Measurements from ENCODE around the gene MEGF6.

GRCh38 chr1:3504151-3504821 is 107.0 kb downstream of the MEGF6 start:
- TF ChIP-seq POLR2A (IDR thresholded peaks at IDR 0.05): no peak
- TF ChIP-seq, protein P1, sequence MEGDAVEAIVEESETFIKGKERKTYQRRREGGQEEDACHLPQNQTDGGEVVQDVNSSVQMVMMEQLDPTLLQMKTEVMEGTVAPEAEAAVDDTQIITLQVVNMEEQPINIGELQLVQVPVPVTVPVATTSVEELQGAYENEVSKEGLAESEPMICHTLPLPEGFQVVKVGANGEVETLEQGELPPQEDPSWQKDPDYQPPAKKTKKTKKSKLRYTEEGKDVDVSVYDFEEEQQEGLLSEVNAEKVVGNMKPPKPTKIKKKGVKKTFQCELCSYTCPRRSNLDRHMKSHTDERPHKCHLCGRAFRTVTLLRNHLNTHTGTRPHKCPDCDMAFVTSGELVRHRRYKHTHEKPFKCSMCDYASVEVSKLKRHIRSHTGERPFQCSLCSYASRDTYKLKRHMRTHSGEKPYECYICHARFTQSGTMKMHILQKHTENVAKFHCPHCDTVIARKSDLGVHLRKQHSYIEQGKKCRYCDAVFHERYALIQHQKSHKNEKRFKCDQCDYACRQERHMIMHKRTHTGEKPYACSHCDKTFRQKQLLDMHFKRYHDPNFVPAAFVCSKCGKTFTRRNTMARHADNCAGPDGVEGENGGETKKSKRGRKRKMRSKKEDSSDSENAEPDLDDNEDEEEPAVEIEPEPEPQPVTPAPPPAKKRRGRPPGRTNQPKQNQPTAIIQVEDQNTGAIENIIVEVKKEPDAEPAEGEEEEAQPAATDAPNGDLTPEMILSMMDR (IDR thresholded peaks at IDR 0.05): no peak

All from body of pancreas (tissue), 4 donors.